ENCODE results near the gene TLL1. TPM values are rescaled to one million over a fixed set of nuclear protein-coding genes. Genes with fewer than 3 reads are reported as not detected.

Gene TLL1
- total RNA-seq, 1 experiment from 2014 or later, result 0.41 TPM

DNA sequence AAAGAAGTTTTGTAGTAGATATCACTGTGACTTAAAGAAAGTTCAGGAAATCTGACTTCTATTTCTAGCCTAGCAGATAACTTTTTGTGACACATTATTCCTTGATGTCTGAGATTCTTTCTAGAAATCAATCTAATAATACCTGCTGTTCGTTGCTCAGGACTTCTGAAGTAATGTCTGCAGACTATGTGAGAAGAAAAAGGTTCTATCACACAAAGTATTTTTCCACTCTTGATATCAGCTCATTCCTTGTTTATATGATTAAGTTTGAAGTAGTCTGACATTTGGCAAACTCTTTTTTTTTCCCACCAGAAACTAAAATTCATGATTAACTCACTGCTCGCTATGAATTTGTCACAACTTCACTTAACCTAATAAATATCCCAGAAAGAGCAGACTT is 56.6 kb downstream of the TLL1 start:
- Histone ChIP-seq H3K9me3 (ENCODE audit: control insufficient read depth, insufficient read depth, low read depth, low read length) (no peaks in the 10 kb centered on the region), H3K4me3 (ENCODE audit: low read depth in 2 of 2, low read length in 2 of 2) (no peak overlapping the region), H3K4me1 (ENCODE audit: control insufficient read depth, insufficient read depth, low read length) (no peaks in the 10 kb centered on the region), H3K27ac (ENCODE audit: low read length) (no peak overlapping the region), H3K36me3 (ENCODE audit: control insufficient read depth, insufficient read depth, low read length) (no peaks in the 10 kb centered on the region), H3K27me3 (ENCODE audit: control insufficient read depth, insufficient read depth, low read length) (no peaks in the 10 kb centered on the region)
- BruUV-seq (replicated peaks), result no TSS peak
- DNase-seq (ENCODE audit: low read depth, low spot score), result no peak
- intact Hi-C loops (cut with micrococcal nuclease; ENCODE audit: unreplicated experiment), result no loop called here
- TF ChIP-seq, protein P1, sequence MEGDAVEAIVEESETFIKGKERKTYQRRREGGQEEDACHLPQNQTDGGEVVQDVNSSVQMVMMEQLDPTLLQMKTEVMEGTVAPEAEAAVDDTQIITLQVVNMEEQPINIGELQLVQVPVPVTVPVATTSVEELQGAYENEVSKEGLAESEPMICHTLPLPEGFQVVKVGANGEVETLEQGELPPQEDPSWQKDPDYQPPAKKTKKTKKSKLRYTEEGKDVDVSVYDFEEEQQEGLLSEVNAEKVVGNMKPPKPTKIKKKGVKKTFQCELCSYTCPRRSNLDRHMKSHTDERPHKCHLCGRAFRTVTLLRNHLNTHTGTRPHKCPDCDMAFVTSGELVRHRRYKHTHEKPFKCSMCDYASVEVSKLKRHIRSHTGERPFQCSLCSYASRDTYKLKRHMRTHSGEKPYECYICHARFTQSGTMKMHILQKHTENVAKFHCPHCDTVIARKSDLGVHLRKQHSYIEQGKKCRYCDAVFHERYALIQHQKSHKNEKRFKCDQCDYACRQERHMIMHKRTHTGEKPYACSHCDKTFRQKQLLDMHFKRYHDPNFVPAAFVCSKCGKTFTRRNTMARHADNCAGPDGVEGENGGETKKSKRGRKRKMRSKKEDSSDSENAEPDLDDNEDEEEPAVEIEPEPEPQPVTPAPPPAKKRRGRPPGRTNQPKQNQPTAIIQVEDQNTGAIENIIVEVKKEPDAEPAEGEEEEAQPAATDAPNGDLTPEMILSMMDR (IDR thresholded peaks at IDR 0.05), result no peak
- TF ChIP-seq SIN3A (IDR thresholded peaks at IDR 0.05; ENCODE audit: borderline replicate concordance, insufficient read depth, low read depth, low read length), result no peak
- no peak for TF ChIP-seq POLR2AphosphoS5 (IDR thresholded peaks at IDR 0.05; ENCODE audit: low read depth, low read length)
- no peak for TF ChIP-seq TCF7L2 (IDR thresholded peaks at IDR 0.05; ENCODE audit: low read depth, low read length)
- TF ChIP-seq, protein P2, sequence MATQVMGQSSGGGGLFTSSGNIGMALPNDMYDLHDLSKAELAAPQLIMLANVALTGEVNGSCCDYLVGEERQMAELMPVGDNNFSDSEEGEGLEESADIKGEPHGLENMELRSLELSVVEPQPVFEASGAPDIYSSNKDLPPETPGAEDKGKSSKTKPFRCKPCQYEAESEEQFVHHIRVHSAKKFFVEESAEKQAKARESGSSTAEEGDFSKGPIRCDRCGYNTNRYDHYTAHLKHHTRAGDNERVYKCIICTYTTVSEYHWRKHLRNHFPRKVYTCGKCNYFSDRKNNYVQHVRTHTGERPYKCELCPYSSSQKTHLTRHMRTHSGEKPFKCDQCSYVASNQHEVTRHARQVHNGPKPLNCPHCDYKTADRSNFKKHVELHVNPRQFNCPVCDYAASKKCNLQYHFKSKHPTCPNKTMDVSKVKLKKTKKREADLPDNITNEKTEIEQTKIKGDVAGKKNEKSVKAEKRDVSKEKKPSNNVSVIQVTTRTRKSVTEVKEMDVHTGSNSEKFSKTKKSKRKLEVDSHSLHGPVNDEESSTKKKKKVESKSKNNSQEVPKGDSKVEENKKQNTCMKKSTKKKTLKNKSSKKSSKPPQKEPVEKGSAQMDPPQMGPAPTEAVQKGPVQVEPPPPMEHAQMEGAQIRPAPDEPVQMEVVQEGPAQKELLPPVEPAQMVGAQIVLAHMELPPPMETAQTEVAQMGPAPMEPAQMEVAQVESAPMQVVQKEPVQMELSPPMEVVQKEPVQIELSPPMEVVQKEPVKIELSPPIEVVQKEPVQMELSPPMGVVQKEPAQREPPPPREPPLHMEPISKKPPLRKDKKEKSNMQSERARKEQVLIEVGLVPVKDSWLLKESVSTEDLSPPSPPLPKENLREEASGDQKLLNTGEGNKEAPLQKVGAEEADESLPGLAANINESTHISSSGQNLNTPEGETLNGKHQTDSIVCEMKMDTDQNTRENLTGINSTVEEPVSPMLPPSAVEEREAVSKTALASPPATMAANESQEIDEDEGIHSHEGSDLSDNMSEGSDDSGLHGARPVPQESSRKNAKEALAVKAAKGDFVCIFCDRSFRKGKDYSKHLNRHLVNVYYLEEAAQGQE (IDR thresholded peaks at IDR 0.05; ENCODE audit: insufficient read depth in 1 of 2, low read depth in 2 of 2, low read length in 1 of 2), result no peak
- ChIA-PET POLR2A (no interaction called here), CTCF (no interaction called here)
- ATAC-seq, result no peak
- in situ Hi-C loops (cut with HindIII; ENCODE audit: low pct_unique_long_range_greater_than_20kb, low sequenced_read_pairs), result no loop called here

DNA sequence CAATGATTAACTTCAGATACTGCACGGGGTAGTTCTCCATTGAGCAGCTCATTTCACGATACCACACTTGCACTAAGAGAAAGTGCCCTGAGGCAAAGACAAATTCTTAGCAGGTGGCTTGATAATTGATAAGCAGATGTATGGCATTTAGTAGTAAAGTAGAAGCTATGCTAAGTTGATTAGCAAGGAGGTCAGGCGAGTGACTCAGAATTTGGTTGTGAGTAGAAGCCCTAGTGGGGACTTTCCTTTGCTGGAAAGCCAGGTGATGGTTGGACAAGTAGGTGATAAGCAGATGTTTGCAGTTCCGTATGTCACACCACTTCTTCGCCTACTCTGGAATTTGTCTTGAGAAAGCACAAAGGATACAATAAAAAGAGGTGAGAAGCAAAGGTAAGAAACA is 58.7 kb downstream of the TLL1 start:
- Histone ChIP-seq H3K36me3 (ENCODE audit: control insufficient read depth, insufficient read depth, low read length) (no peaks in the 10 kb centered on the region), H3K4me3 (ENCODE audit: low read depth in 2 of 2, low read length in 2 of 2) (no peak overlapping the region), H3K9me3 (ENCODE audit: control insufficient read depth, insufficient read depth, low read depth, low read length) (no peaks in the 10 kb centered on the region), H3K27me3 (ENCODE audit: control insufficient read depth, insufficient read depth, low read length) (no peaks in the 10 kb centered on the region), H3K27ac (ENCODE audit: low read length) (no peak overlapping the region), H3K4me1 (ENCODE audit: control insufficient read depth, insufficient read depth, low read length) (no peaks in the 10 kb centered on the region)
- ChIA-PET POLR2A (interaction anchor here (0.6 kb wide), 1 partner anchor 56 kb away, joined by 4 read pairs; no protein-coding TSS in a partner anchor), CTCF (no interaction called here)
- TF ChIP-seq POLR2AphosphoS5 (IDR thresholded peaks at IDR 0.05; ENCODE audit: low read depth, low read length), result no peak
- TF ChIP-seq, protein P1 (IDR thresholded peaks at IDR 0.05), result no peak
- TF ChIP-seq TCF7L2 (IDR thresholded peaks at IDR 0.05; ENCODE audit: low read depth, low read length), result no peak
- TF ChIP-seq, protein P2 (IDR thresholded peaks at IDR 0.05; ENCODE audit: insufficient read depth in 1 of 2, low read depth in 2 of 2, low read length in 1 of 2), result no peak
- TF ChIP-seq SIN3A (IDR thresholded peaks at IDR 0.05; ENCODE audit: borderline replicate concordance, insufficient read depth, low read depth, low read length), result no peak
- no peak for ATAC-seq
- DNase-seq (ENCODE audit: low read depth, low spot score), result no peak
- in situ Hi-C loops (cut with HindIII; ENCODE audit: low pct_unique_long_range_greater_than_20kb, low sequenced_read_pairs) (no loop called here), intact Hi-C loops (cut with micrococcal nuclease; ENCODE audit: unreplicated experiment) (no loop called here)
- BruUV-seq (replicated peaks), result no TSS peak

Data from Panc1 (cell line).